MM.1S (cell line): ENCODE results near the gene GMCL2.

Source experiments
- DNase-seq: peaks from one replicate; pipeline ENCODE4 v3.0.0-alpha.2; 2015
- H2AFZ ChIP-seq: fragments of 300-600 bp; sonication (generic); 2 replicates; pipeline ENCODE4 v1.6.0; 2016; ENCODE audit warnings: antibody characterized with exemption, low read length
- H3F3A ChIP-seq: fragments of 300-600 bp; sonication (generic); 2 replicates; pipeline ENCODE4 v1.6.1; 2016; ENCODE audit warnings: mild to moderate bottlenecking, antibody characterized with exemption, low read length, moderate library complexity, mixed read lengths; ENCODE audit not compliant: insufficient read depth
- H3K27ac ChIP-seq: fragments of 300-600 bp; sonication (generic); 2 replicates; pipeline ENCODE4 v1.5.1; 2016; ENCODE audit warnings: mild to moderate bottlenecking, low read length
- H3K27me3 ChIP-seq: fragments of 300-600 bp; sonication (generic); replicated peaks from 2 replicates; pipeline ENCODE4 v1.6.0; 2016; ENCODE audit warnings: low read length; ENCODE audit not compliant: insufficient read depth
- H3K36me3 ChIP-seq: fragments of 300-600 bp; sonication (generic); replicated peaks from 2 replicates; pipeline ENCODE4 v1.6.1; 2016; ENCODE audit warnings: mild to moderate bottlenecking, low read length, mixed read lengths; ENCODE audit not compliant: insufficient read depth
- H3K4me1 ChIP-seq: fragments of 300-600 bp; sonication (generic); 2 replicates; pipeline ENCODE4 v1.6.1; 2016; ENCODE audit warnings: low read length, mixed read lengths
- H3K4me2 ChIP-seq: fragments of 300-600 bp; sonication (generic); 2 replicates; pipeline ENCODE4 v1.6.0; 2016; ENCODE audit warnings: low read depth, low read length
- H3K4me3 ChIP-seq: fragments of 300-600 bp; sonication (generic); 2 replicates; pipeline ENCODE4 v1.5.1; 2016; ENCODE audit warnings: low read length, mixed read lengths
- H3K79me2 ChIP-seq: fragments of 300-600 bp; sonication (generic); 2 replicates; pipeline ENCODE4 v1.6.1; 2016; ENCODE audit warnings: mixed run types, low read length, mixed read lengths
- H3K9ac ChIP-seq: fragments of 300-600 bp; sonication (generic); 2 replicates; pipeline ENCODE4 v1.6.1; 2016; ENCODE audit warnings: low read length, mixed read lengths
- H3K9me2 ChIP-seq: fragments of 300-600 bp; sonication (generic); replicated peaks from 2 replicates; pipeline ENCODE4 v1.6.1; 2016; ENCODE audit warnings: mild to moderate bottlenecking, low read length, mixed read lengths; ENCODE audit not compliant: insufficient read depth
- H3K9me3 ChIP-seq: fragments of 300-600 bp; sonication (generic); replicated peaks from 2 replicates; pipeline ENCODE4 v1.6.1; 2016; ENCODE audit warnings: mild to moderate bottlenecking, low read length, mixed read lengths; ENCODE audit not compliant: insufficient read depth
- H4K20me1 ChIP-seq: fragments of 300-600 bp; sonication (generic); 2 replicates; pipeline ENCODE4 v1.6.1; 2016; ENCODE audit warnings: mild to moderate bottlenecking, low read length, moderate library complexity, mixed read lengths; ENCODE audit not compliant: insufficient read depth
- EZH2 ChIP-seq: fragments of 300-600 bp; sonication (generic); optimal IDR thresholded peaks from 2 replicates; pipeline ENCODE3; 2017; ENCODE audit warnings: low read depth, mild to moderate bottlenecking, antibody characterized with exemption, low read length, mixed read lengths
- EZH2phosphoT487 ChIP-seq: fragments of 300-600 bp; sonication (generic); IDR thresholded peaks from 2 replicates; pipeline ENCODE4 v1.6.1; 2018; ENCODE audit warnings: antibody characterized with exemption, low read length
- TF ChIP-seq, protein P1 (sequence below): fragments of 300-600 bp; sonication (generic); IDR thresholded peaks from 2 replicates; pipeline ENCODE4 v1.5.1; 2016; ENCODE audit warnings: antibody characterized with exemption, low read length, mixed read lengths

The GMCL2 gene

DNA sequence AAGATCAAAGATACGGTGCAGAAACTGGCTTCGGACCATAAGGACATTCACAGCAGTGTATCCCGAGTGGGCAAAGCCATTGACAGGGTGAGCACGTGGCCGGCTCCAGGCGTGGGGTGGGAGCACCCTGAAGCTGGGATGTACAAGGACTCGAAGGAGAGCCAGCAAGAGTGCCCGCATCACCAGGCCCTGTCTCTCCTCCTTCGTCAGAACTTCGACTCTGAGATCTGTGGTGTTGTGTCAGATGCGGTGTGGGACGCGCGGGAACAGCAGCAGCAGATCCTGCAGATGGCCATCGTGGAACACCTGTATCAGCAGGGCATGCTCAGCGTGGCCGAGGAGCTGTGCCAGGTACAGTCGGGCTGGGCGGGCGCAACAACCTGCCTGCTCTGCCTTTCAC lies 44.5 kb downstream of the GMCL2 start:
- Histone ChIP-seq H3F3A (peaks cover 8% of the 10 kb centered on the region), H3K4me1 (no peaks in the 10 kb centered on the region), H4K20me1 (peaks cover 5% of the 10 kb centered on the region; the same call in 1 of the 2 replicates), H3K4me2 (no peak overlapping the region), H3K36me3 (no peaks in the 10 kb centered on the region; the same call in 1 of the 2 replicates), H2AFZ (no peak overlapping the region), H3K4me3 (no peak overlapping the region), H3K9me2 (no peaks in the 10 kb centered on the region), H3K79me2 (no peaks in the 10 kb centered on the region; the same call in 1 of the 2 replicates), H3K27ac (no peak overlapping the region), H3K9ac (no peak overlapping the region), H3K27me3 (no peaks in the 10 kb centered on the region), H3K9me3 (no peaks in the 10 kb centered on the region)
- no peak for DNase-seq
- TF ChIP-seq EZH2phosphoT487 (no peak), EZH2 (no peak)
- TF ChIP-seq, protein P1, sequence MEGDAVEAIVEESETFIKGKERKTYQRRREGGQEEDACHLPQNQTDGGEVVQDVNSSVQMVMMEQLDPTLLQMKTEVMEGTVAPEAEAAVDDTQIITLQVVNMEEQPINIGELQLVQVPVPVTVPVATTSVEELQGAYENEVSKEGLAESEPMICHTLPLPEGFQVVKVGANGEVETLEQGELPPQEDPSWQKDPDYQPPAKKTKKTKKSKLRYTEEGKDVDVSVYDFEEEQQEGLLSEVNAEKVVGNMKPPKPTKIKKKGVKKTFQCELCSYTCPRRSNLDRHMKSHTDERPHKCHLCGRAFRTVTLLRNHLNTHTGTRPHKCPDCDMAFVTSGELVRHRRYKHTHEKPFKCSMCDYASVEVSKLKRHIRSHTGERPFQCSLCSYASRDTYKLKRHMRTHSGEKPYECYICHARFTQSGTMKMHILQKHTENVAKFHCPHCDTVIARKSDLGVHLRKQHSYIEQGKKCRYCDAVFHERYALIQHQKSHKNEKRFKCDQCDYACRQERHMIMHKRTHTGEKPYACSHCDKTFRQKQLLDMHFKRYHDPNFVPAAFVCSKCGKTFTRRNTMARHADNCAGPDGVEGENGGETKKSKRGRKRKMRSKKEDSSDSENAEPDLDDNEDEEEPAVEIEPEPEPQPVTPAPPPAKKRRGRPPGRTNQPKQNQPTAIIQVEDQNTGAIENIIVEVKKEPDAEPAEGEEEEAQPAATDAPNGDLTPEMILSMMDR, result no peak

DNA sequence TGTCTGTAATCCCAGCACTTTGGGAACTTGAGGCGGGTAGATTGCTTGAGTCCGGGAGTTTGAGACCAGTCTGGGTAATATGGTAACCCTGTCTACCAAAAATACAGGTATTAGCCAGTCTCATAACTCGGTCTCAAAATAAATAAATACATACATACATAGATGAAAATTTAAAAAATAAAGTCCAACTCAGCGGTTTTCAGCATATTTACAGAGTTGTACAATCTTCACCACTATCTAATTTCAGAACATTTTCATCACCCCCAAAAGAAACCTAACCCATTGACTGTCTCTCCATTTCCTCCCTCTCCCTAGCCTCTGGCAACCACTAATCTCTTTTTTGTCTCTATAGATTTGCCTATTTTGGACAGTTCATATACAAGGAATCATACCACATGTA lies 45.6 kb downstream of the GMCL2 start:
- H3K4me2 ChIP-seq, result no peak overlapping the region
- H3K36me3 ChIP-seq, result no peaks in the 10 kb centered on the region; the same call in 1 of the 2 replicates
- H3F3A ChIP-seq, result peaks cover 5% of the 10 kb centered on the region
- H3K27ac ChIP-seq, result no peak overlapping the region
- peaks cover 5% of the 10 kb centered on the region for H3K79me2 ChIP-seq
- H3K4me1 ChIP-seq, result no peaks in the 10 kb centered on the region
- TF ChIP-seq EZH2 (no peak), EZH2phosphoT487 (no peak)
- TF ChIP-seq, protein P1, result no peak
- H3K9me2 ChIP-seq, result no peaks in the 10 kb centered on the region
- no peaks in the 10 kb centered on the region for H3K9me3 ChIP-seq
- H3K27me3 ChIP-seq, result no peaks in the 10 kb centered on the region
- no peak overlapping the region for H3K4me3 ChIP-seq
- peaks cover 5% of the 10 kb centered on the region; the same call in 1 of the 2 replicates for H4K20me1 ChIP-seq
- H2AFZ ChIP-seq, result no peak overlapping the region
- no peak for DNase-seq
- H3K9ac ChIP-seq, result no peak overlapping the region

DNA sequence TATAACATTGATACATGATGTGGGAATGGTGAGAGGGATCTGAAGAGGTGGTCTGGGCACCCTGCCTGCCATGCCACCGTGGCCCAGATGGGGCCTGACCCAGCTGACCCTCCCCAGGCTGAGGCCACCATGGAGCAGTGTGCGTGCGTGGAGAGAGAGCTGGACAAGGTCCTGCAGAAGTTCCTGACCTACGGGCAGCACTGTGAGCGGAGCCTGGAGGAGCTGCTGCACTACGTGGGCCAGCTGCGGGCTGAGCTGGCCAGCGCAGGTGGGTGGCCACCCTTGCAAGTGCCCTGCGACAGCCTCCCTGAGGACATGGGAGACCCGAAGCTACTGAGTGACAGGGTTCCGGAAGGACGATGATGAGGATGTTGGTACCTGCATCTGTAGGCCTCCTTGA lies 49.2 kb downstream of the GMCL2 start:
- Histone ChIP-seq H3K27ac (no peak overlapping the region), H3K4me3 (no peak overlapping the region), H3K36me3 (no peaks in the 10 kb centered on the region; the same call in 1 of the 2 replicates), H3K9me2 (no peaks in the 10 kb centered on the region), H3F3A (no peaks in the 10 kb centered on the region), H3K9ac (no peak overlapping the region), H3K27me3 (no peaks in the 10 kb centered on the region), H2AFZ (no peak overlapping the region), H3K79me2 (peaks cover 32% of the 10 kb centered on the region), H4K20me1 (no peaks in the 10 kb centered on the region), H3K4me1 (no peaks in the 10 kb centered on the region), H3K9me3 (no peaks in the 10 kb centered on the region), H3K4me2 (no peak overlapping the region)
- no peak for DNase-seq
- no peak for TF ChIP-seq EZH2
- TF ChIP-seq EZH2phosphoT487, result no peak
- TF ChIP-seq, protein P1, result no peak
